HepG2 (cell line): ENCODE measurements around the gene RNASE4. TPM values are rescaled to one million over a fixed set of nuclear protein-coding genes. Genes with fewer than 3 reads are reported as not detected.

ENCODE experiments used
- ATAC-seq: fragments of 200-7000 bp; cut with Tn5 transposase; 3 replicates; pipeline ENCODE4 v1.9.1; 2020; ENCODE audit warnings: mild to moderate bottlenecking, moderate library complexity
- BruUV-seq: library from RNA; stranded (reverse); fragments of 400-500 nt; replicated peaks from 2 replicates; lab custom pipeline; 2021; lab: Mats Ljungman, UMichigan
- CTCF ChIA-PET: fragments of 300-600 bp; formaldehyde crosslinking; extraction: SDS; loops from one replicate; lab custom pipeline; 2021; ENCODE audit warnings: low total read pairs, inconsistent platforms, low intra/inter-chr PET ratio; lab: Yijun Ruan, JAX
- POLR2A ChIA-PET: fragments of 350-600 bp; sonication (Branson Sonifier 250); formaldehyde crosslinking; loops from one replicate; lab custom pipeline; 2020; ENCODE audit warnings: antibody characterized with exemption, inconsistent platforms; lab: Yijun Ruan, JAX
- DNase-seq: peaks from one replicate; pipeline ENCODE4 v3.0.0-alpha.2; 2015; ENCODE audit warnings: low spot score
- FAIRE-seq: peaks from 3 replicates; lab custom pipeline; 2011; peaks lifted over from hg19 to GRCh38; lab: Jason Lieb, UNC
- H2AFZ ChIP-seq: one replicate; pipeline ENCODE4 v1.6.1; 2011; ENCODE audit warnings: low read length, inconsistent platforms
- H3K27ac ChIP-seq: fragments of 300-600 bp; 3 replicates; pipeline ENCODE4 v1.8.0; 2011; ENCODE audit warnings: mixed run types, mild to moderate bottlenecking, mixed read lengths, low read length, inconsistent platforms; ENCODE audit not compliant: insufficient read depth; ENCODE audit errors: extremely low read length
- H3K27me3 ChIP-seq, 2 experiments: fragments of 200-600 bp in 1 of 2; 2 replicates in 1 of 2; 3 replicates in 1 of 2; pipeline versions ENCODE4 v1.6.0 to v1.8.0; 2011; ENCODE audit warnings: low read length in 2 of 2, mild to moderate bottlenecking in 2 of 2, moderate library complexity in 2 of 2, inconsistent platforms in 1 of 2; ENCODE audit not compliant: insufficient read depth in 2 of 2, control insufficient read depth in 1 of 2
- H3K36me3 ChIP-seq, 2 experiments: fragments of 200-600 bp in 1 of 2; replicated peaks in 1 of 2; 2 replicates in 1 of 2; 3 replicates in 1 of 2; pipeline versions ENCODE4 v1.5.1 to v1.8.0; 2011; ENCODE audit warnings: low read length in 2 of 2, inconsistent platforms in 1 of 2; ENCODE audit not compliant: insufficient read depth in 2 of 2, control insufficient read depth in 1 of 2
- H3K4me1 ChIP-seq: 2 replicates; pipeline ENCODE4 v1.5.1; 2012; ENCODE audit warnings: low read length, inconsistent platforms; ENCODE audit not compliant: insufficient read depth
- H3K4me2 ChIP-seq: 2 replicates; pipeline ENCODE4 v1.6.0; 2011; ENCODE audit warnings: low read depth, low read length, inconsistent platforms
- H3K4me3 ChIP-seq, 3 experiments: fragments of 200-600 bp in 1 of 3; sonication (generic), shearing (Covaris generic) in 1 of 3; replicated peaks in 1 of 3; 2 replicates each; pipeline ENCODE4 v1.5.1; 2011 to 2016; ENCODE audit warnings: low read length in 3 of 3, inconsistent platforms in 2 of 3, low read depth in 2 of 3, mild to moderate bottlenecking in 2 of 3, control low read depth in 1 of 3, mixed read lengths in 1 of 3; ENCODE audit not compliant: insufficient read depth in 1 of 3
- H3K79me2 ChIP-seq: one replicate; pipeline ENCODE4 v1.6.1; 2011; ENCODE audit warnings: low read length, inconsistent platforms; ENCODE audit not compliant: insufficient read depth
- H3K9ac ChIP-seq: 2 replicates; pipeline ENCODE4 v1.6.0; 2011; ENCODE audit warnings: mild to moderate bottlenecking, low read depth, low read length, inconsistent platforms; ENCODE audit not compliant: insufficient read depth
- H3K9me3 ChIP-seq: 2 replicates; pipeline ENCODE4 v1.5.1; 2012; ENCODE audit warnings: mild to moderate bottlenecking, low read length
- H4K20me1 ChIP-seq: 2 replicates; pipeline ENCODE4 v1.6.0; 2011; ENCODE audit warnings: inconsistent platforms, mild to moderate bottlenecking, low read length, moderate library complexity; ENCODE audit not compliant: insufficient read depth
- CTCF ChIP-seq: sonication (generic); formaldehyde crosslinking; IDR thresholded peaks from 2 replicates; pipeline ENCODE4 v1.5.0; 2020; ENCODE audit warnings: mild to moderate bottlenecking, missing genetic modification reagents, moderate library complexity
- EED ChIP-seq: sonication (generic); formaldehyde crosslinking; IDR thresholded peaks from 2 replicates; pipeline ENCODE4 v1.5.0; 2020; ENCODE audit warnings: mild to moderate bottlenecking, missing genetic modification reagents
- FOSL2 ChIP-seq: sonication (generic); formaldehyde crosslinking; IDR thresholded peaks from 2 replicates; pipeline ENCODE4 v1.4.0; 2020; ENCODE audit warnings: missing genetic modification reagents
- GATAD1 ChIP-seq: IDR thresholded peaks from 2 replicates; pipeline ENCODE4 v1.6.1; 2016; ENCODE audit warnings: missing genetic modification reagents, missing compliant biosample characterization
- MAF1 ChIP-seq: sonication (generic); formaldehyde crosslinking; IDR thresholded peaks from 2 replicates; pipeline ENCODE4 v1.5.0; 2020; ENCODE audit warnings: missing genetic modification reagents, borderline replicate concordance
- MLX ChIP-seq: IDR thresholded peaks from 2 replicates; pipeline ENCODE4 v1.6.1; 2016
- MYC ChIP-seq: sonication (generic); formaldehyde crosslinking; IDR thresholded peaks from 2 replicates; pipeline ENCODE4 v1.9.0; 2021; ENCODE audit warnings: missing genetic modification reagents, borderline replicate concordance
- MZF1 ChIP-seq: sonication (generic); formaldehyde crosslinking; IDR thresholded peaks from 2 replicates; pipeline ENCODE4 v1.8.1; 2023; ENCODE audit warnings: mild to moderate bottlenecking, missing genetic modification reagents, borderline replicate concordance
- RAD21 ChIP-seq: fragments of 450-650 bp; formaldehyde crosslinking; IDR thresholded peaks from 2 replicates; pipeline ENCODE4 v1.5.0; 2020; ENCODE audit warnings: mild to moderate bottlenecking
- SMC3 ChIP-seq: IDR thresholded peaks from 2 replicates; pipeline ENCODE4 v1.6.1; 2011; ENCODE audit warnings: low read length, improper control_type of control experiment
- SRSF9 ChIP-seq: fragments of 200-400 bp; formaldehyde crosslinking; IDR thresholded peaks from 2 replicates; pipeline ENCODE4 v1.6.1; 2018; ENCODE audit warnings: borderline replicate concordance, mild to moderate bottlenecking, low read depth, low read length; ENCODE audit not compliant: insufficient read depth, poor library complexity, severe bottlenecking
- STAG1 ChIP-seq: sonication (generic); formaldehyde crosslinking; IDR thresholded peaks from 2 replicates; pipeline ENCODE4 v1.4.0; 2020; ENCODE audit warnings: missing genetic modification reagents
- ZEB1 ChIP-seq: IDR thresholded peaks from 2 replicates; pipeline ENCODE4 v1.6.1; 2012; ENCODE audit warnings: mild to moderate bottlenecking, low read depth, inconsistent platforms; ENCODE audit not compliant: insufficient replicate concordance
- ZFP36L2 ChIP-seq: sonication (generic); formaldehyde crosslinking; IDR thresholded peaks from 2 replicates; pipeline ENCODE4 v1.4.0; 2020; ENCODE audit warnings: missing genetic modification reagents
- ZFP62 ChIP-seq: sonication (generic); formaldehyde crosslinking; IDR thresholded peaks from 2 replicates; pipeline ENCODE4 v1.4.0; 2020; ENCODE audit warnings: missing genetic modification reagents
- ZNF205 ChIP-seq: IDR thresholded peaks from 2 replicates; pipeline ENCODE4 v1.6.1; 2018; ENCODE audit warnings: missing biosample characterization, missing genetic modification reagents
- ZNF230 ChIP-seq: sonication (generic); formaldehyde crosslinking; IDR thresholded peaks from 2 replicates; pipeline ENCODE4 v1.4.0; 2020; ENCODE audit warnings: mild to moderate bottlenecking, missing genetic modification reagents
- ZNF292 ChIP-seq: sonication (generic); formaldehyde crosslinking; IDR thresholded peaks from 2 replicates; pipeline ENCODE4 v1.8.1; 2022; ENCODE audit warnings: mild to moderate bottlenecking, low read depth, missing genetic modification reagents, borderline replicate concordance
- ZNF446 ChIP-seq: sonication (generic); formaldehyde crosslinking; IDR thresholded peaks from 2 replicates; pipeline ENCODE4 v1.5.0; 2020; ENCODE audit warnings: mild to moderate bottlenecking, missing genetic modification reagents
- ZNF576 ChIP-seq: sonication (generic); formaldehyde crosslinking; IDR thresholded peaks from 2 replicates; pipeline ENCODE4 v1.4.0; 2020; ENCODE audit warnings: mild to moderate bottlenecking, missing genetic modification reagents
- ZNF883 ChIP-seq: sonication (generic); formaldehyde crosslinking; IDR thresholded peaks from 2 replicates; pipeline ENCODE4 v1.5.1; 2020; ENCODE audit warnings: mild to moderate bottlenecking, missing genetic modification reagents; ENCODE audit errors: not compliant biosample characterization
- WGBS: methylation state at CpG from one replicate; pipeline ENCODE4 v1.1.6; 2017; ENCODE audit warnings: low lambda C conversion rate; 5-methylcytosine and 5-hydroxymethylcytosine counted together
- in situ Hi-C: cut with HindIII; loops from 2 replicates; pipeline ENCODE4 v1.10.0; 2017; ENCODE audit warnings: low pct_unique_long_range_greater_than_20kb; ENCODE audit not compliant: extremely low pct_ligation_motif_present
- intact Hi-C: fragments of 100-400 bp; cut with micrococcal nuclease; formaldehyde crosslinking; loops from one replicate; pipeline ENCODE4 v1.10.0; 2022; ENCODE audit not compliant: unreplicated experiment
- polyA plus RNA-seq, 8 experiments: library from polyadenylated mRNA; depleted of rRNA in 3 of 8; stranded (reverse) in 7 of 8; unstranded in 1 of 8; fragments of >200 nt; fragmentation: Illumina TruSeq in 4 of 8; extraction: Trizol in 4 of 8; gene quantifications; 2 replicates each; pipeline versions ENCODE4 v1.2.1 to v1.2.3, GENCODE V29; 2011 to 2016; ENCODE audit warnings: low read depth in 4 of 8, missing spikeins in 1 of 8, mixed read lengths in 1 of 8; ENCODE audit not compliant: insufficient read depth in 1 of 8
- total RNA-seq, 5 experiments: library from RNA; depleted of rRNA; stranded (reverse); fragments of >200 nt; fragmentation: Illumina TruSeq; extraction: Trizol; gene quantifications; 2 replicates each; pipeline ENCODE4 v1.2.3, GENCODE V29; 2016; ENCODE audit warnings: low read depth in 1 of 5

Gene RNASE4
- total and polyA plus RNA-seq, 2 of the 13 experiments (the other 11 are each of a cell fraction or from before 2014, with no cell fraction given) = 109 to 983 TPM

GRCh38 chr14:20657216-20658211, 26.8 kb upstream of the RNASE4 start:
- no TSS peak for BruUV-seq
- Histone ChIP-seq H3K4me2 (no peak overlapping the region), H3K27me3 (peaks cover 0 to 23% of the 10 kb centered on the region in 2 experiments; a peak in 3 of 5 replicates), H3K4me3 (no peak overlapping the region), H3K9me3 (no peaks in the 10 kb centered on the region), H3K4me1 (peaks cover 65% of the 10 kb centered on the region), H4K20me1 (no peaks in the 10 kb centered on the region), H2AFZ (no peak overlapping the region), H3K79me2 (no peaks in the 10 kb centered on the region), H3K9ac (no peak overlapping the region), H3K36me3 (no peaks in the 10 kb centered on the region), H3K27ac (no peak overlapping the region)
- CTCF ChIA-PET = interaction anchor here (1.5 kb wide), 1 partner anchor 34 kb away, joined by 9 read pairs; no protein-coding TSS in a partner anchor
- 40% methylated on average over 28 of the region's 28 CpGs for WGBS
- POLR2A ChIA-PET = interaction anchor here (1.2 to 2.5 kb wide), 3 partner anchors 24 to 39 kb away, joined by 3 to 9 read pairs (median 5); no protein-coding TSS in a partner anchor
- in situ Hi-C loops = loop anchor here (5.0 kb wide), 1 partner anchor 35 kb away; no protein-coding TSS in a partner anchor
- intact Hi-C loops = loop anchor here (2.0 kb wide), 2 partner anchors 25 to 197 kb away; no protein-coding TSS in a partner anchor
- FAIRE-seq = peak; percentile 28
- peak; percentile 56 for DNase-seq
- ATAC-seq = peak; percentile 63
- TF ChIP-seq MLX (CRISPR knock-in tag) = no peak
- TF ChIP-seq ZNF576 = no peak
- no peak for TF ChIP-seq ZFP36L2 (CRISPR knock-in tag)
- TF ChIP-seq EED (CRISPR knock-in tag) = no peak
- no peak for TF ChIP-seq ZNF883 (CRISPR knock-in tag)
- peak; percentile 29; the same call in 1 of the 2 replicates for TF ChIP-seq FOSL2 (CRISPR knock-in tag)
- no peak for TF ChIP-seq MAF1 (CRISPR knock-in tag)
- TF ChIP-seq CTCF (CRISPR knock-in tag) = peak; percentile 62
- 0 out of 2 replicates have a peak, but pooled peaks have one; percentile 40 for TF ChIP-seq RAD21 (CRISPR knock-in tag)
- no peak for TF ChIP-seq ZNF230 (CRISPR knock-in tag)
- TF ChIP-seq ZNF205 = no peak
- no peak for TF ChIP-seq ZNF446 (CRISPR knock-in tag)
- TF ChIP-seq MYC (CRISPR knock-in tag) = peak; percentile 29; the same call in 1 of the 2 replicates
- TF ChIP-seq GATAD1 = 0 out of 2 replicates have a peak, but pooled peaks have one; percentile 15
- peak; percentile 37; the same call in 1 of the 2 replicates for TF ChIP-seq SMC3
- peak; percentile 84 for TF ChIP-seq ZEB1
- TF ChIP-seq SRSF9 = no peak
- no peak for TF ChIP-seq MZF1
- TF ChIP-seq STAG1 (CRISPR knock-in tag) = peak; percentile 55
- no peak for TF ChIP-seq ZFP62
- TF ChIP-seq ZNF292 (CRISPR knock-in tag) = no peak
